NT2/D1 (cell line): Measurements from ENCODE around the gene KCNH5.

Experiments
- DNase-seq: peaks from one replicate; pipeline ENCODE4 v3.0.0-alpha.2; 2011; ENCODE audit warnings: low read depth, low spot score
- H3K27me3 ChIP-seq: 2 replicates; pipeline ENCODE4 v1.6.0; 2011; ENCODE audit warnings: mild to moderate bottlenecking; ENCODE audit not compliant: insufficient read length, insufficient read depth
- H3K36me3 ChIP-seq: 2 replicates; pipeline ENCODE4 v1.6.1; 2011; ENCODE audit warnings: mild to moderate bottlenecking, low read length, mixed read lengths; ENCODE audit not compliant: insufficient read depth, insufficient read length
- H3K4me1 ChIP-seq: 2 replicates; pipeline ENCODE4 v1.5.1; 2011; ENCODE audit not compliant: insufficient read depth, insufficient read length
- H3K4me3 ChIP-seq: 2 replicates; pipeline ENCODE4 v1.5.1; 2011; ENCODE audit warnings: low read depth; ENCODE audit not compliant: insufficient read length
- H3K9ac ChIP-seq: 2 replicates; pipeline ENCODE4 v1.6.0; 2011; ENCODE audit warnings: low read depth; ENCODE audit not compliant: insufficient read length
- H3K9me3 ChIP-seq: 2 replicates; pipeline ENCODE4 v1.5.1; 2011; ENCODE audit warnings: mild to moderate bottlenecking, low read length; ENCODE audit not compliant: insufficient read depth
- SUZ12 ChIP-seq: IDR thresholded peaks from 2 replicates; pipeline ENCODE4 v1.6.1; 2011; ENCODE audit not compliant: insufficient read length, insufficient read depth; ENCODE audit errors: extremely low read depth
- YY1 ChIP-seq: IDR thresholded peaks from 2 replicates; pipeline ENCODE4 v1.6.1; 2011; ENCODE audit not compliant: insufficient read length, insufficient read depth
- ZNF274 ChIP-seq: IDR thresholded peaks from 2 replicates; pipeline ENCODE4 v1.6.1; 2011; ENCODE audit warnings: mild to moderate bottlenecking, low read depth, low read length

KCNH5 gene

GRCh38 chr14:62988967-62989366, 56.3 kb downstream of the KCNH5 start:
- no peak for DNase-seq
- H3K27me3 ChIP-seq = no peaks in the 10 kb centered on the region
- TF ChIP-seq YY1 = no peak
- TF ChIP-seq SUZ12 = no peak
- no peak for TF ChIP-seq ZNF274
- H3K4me3 ChIP-seq = no peak overlapping the region
- H3K4me1 ChIP-seq = no peaks in the 10 kb centered on the region
- no peak overlapping the region for H3K9ac ChIP-seq
- H3K9me3 ChIP-seq = no peaks in the 10 kb centered on the region
- no peaks in the 10 kb centered on the region for H3K36me3 ChIP-seq

GRCh38 chr14:62983821-62984220, 61.4 kb downstream of the KCNH5 start:
- Histone ChIP-seq H3K4me3 (no peak overlapping the region), H3K36me3 (no peaks in the 10 kb centered on the region), H3K9me3 (no peaks in the 10 kb centered on the region), H3K27me3 (no peaks in the 10 kb centered on the region), H3K9ac (no peak overlapping the region), H3K4me1 (no peaks in the 10 kb centered on the region)
- DNase-seq = no peak
- TF ChIP-seq SUZ12 (no peak), ZNF274 (no peak)

- no peaks in the 10 kb centered on the region for H3K9me3 ChIP-seq
- no peak for DNase-seq
- no peak overlapping the region for H3K9ac ChIP-seq
- no peaks in the 10 kb centered on the region for H3K4me1 ChIP-seq
- no peaks in the 10 kb centered on the region for H3K27me3 ChIP-seq
- TF ChIP-seq YY1 = no peak
- no peak for TF ChIP-seq SUZ12
- TF ChIP-seq ZNF274 = no peak
- H3K4me3 ChIP-seq = no peak overlapping the region
- no peaks in the 10 kb centered on the region for H3K36me3 ChIP-seq
Observed at GRCh38 chr14:62980693-62981092, 64.6 kb downstream of the KCNH5 start.

GRCh38 chr14:62957562-62957961, 87.7 kb downstream of the KCNH5 start:
- no peaks in the 10 kb centered on the region for H3K9me3 ChIP-seq
- no peaks in the 10 kb centered on the region for H3K36me3 ChIP-seq
- no peaks in the 10 kb centered on the region for H3K27me3 ChIP-seq
- H3K4me1 ChIP-seq = no peaks in the 10 kb centered on the region
- TF ChIP-seq YY1 (no peak), SUZ12 (no peak), ZNF274 (no peak)
- no peak overlapping the region for H3K9ac ChIP-seq
- DNase-seq = no peak
- no peak overlapping the region for H3K4me3 ChIP-seq

- Histone ChIP-seq H3K9me3 (no peaks in the 10 kb centered on the region), H3K4me1 (no peaks in the 10 kb centered on the region), H3K27me3 (no peaks in the 10 kb centered on the region), H3K4me3 (no peak overlapping the region), H3K9ac (no peak overlapping the region), H3K36me3 (no peaks in the 10 kb centered on the region)
- TF ChIP-seq ZNF274 (no peak), YY1 (no peak), SUZ12 (no peak)
- no peak for DNase-seq
Observed at GRCh38 chr14:62956413-62956812, 88.8 kb downstream of the KCNH5 start.

GRCh38 chr14:62954165-62954564, 91.1 kb downstream of the KCNH5 start:
- Histone ChIP-seq H3K4me1 (no peaks in the 10 kb centered on the region), H3K36me3 (no peaks in the 10 kb centered on the region), H3K9me3 (no peaks in the 10 kb centered on the region), H3K9ac (no peak overlapping the region), H3K4me3 (no peak overlapping the region), H3K27me3 (no peaks in the 10 kb centered on the region)
- no peak for DNase-seq
- TF ChIP-seq YY1 (no peak), SUZ12 (no peak), ZNF274 (no peak)

- no peaks in the 10 kb centered on the region for H3K4me1 ChIP-seq
- no peak overlapping the region for H3K9ac ChIP-seq
- no peak for DNase-seq
- TF ChIP-seq YY1 = no peak
- TF ChIP-seq SUZ12 = no peak
- H3K27me3 ChIP-seq = no peaks in the 10 kb centered on the region
- H3K4me3 ChIP-seq = no peak overlapping the region
- H3K9me3 ChIP-seq = no peaks in the 10 kb centered on the region
- H3K36me3 ChIP-seq = no peaks in the 10 kb centered on the region
Observed at GRCh38 chr14:62952226-62952625, 93.0 kb downstream of the KCNH5 start.

GRCh38 chr14:62947301-62947700, 98.0 kb downstream of the KCNH5 start:
- no peak for DNase-seq
- no peaks in the 10 kb centered on the region for H3K9me3 ChIP-seq
- no peak for TF ChIP-seq YY1
- no peak for TF ChIP-seq ZNF274

More at GRCh38 chr14:62947301-62947700, 98.0 kb downstream of the KCNH5 start:
- H3K36me3 ChIP-seq = no peaks in the 10 kb centered on the region
- no peaks in the 10 kb centered on the region for H3K4me1 ChIP-seq
- H3K9ac ChIP-seq = no peak overlapping the region
- no peaks in the 10 kb centered on the region for H3K27me3 ChIP-seq
- no peak overlapping the region for H3K4me3 ChIP-seq
